ENCODE results near the gene CALN1.

GRCh38 chr7:72078301-72078700, 333.8 kb downstream of the CALN1 start:
- TF ChIP-seq KLF16 (tag by site-specific recombination; IDR thresholded peaks at IDR 0.05) (no peak), TSHZ1 (tag by site-specific recombination; IDR thresholded peaks at IDR 0.05; ENCODE audit: borderline replicate concordance) (no peak), ZNF585B (tag by site-specific recombination; IDR thresholded peaks at IDR 0.05) (no peak), ZNF202 (tag by site-specific recombination; IDR thresholded peaks at IDR 0.05; ENCODE audit: borderline replicate concordance) (no peak), ZNF558 (tag by site-specific recombination; IDR thresholded peaks at IDR 0.05) (no peak), ZNF404 (tag by site-specific recombination; IDR thresholded peaks at IDR 0.05) (no peak), ZNF514 (tag by site-specific recombination; IDR thresholded peaks at IDR 0.05) (no peak), YY1 (tag by site-specific recombination; IDR thresholded peaks at IDR 0.05) (no peak)
- TF ChIP-seq, protein P1, sequence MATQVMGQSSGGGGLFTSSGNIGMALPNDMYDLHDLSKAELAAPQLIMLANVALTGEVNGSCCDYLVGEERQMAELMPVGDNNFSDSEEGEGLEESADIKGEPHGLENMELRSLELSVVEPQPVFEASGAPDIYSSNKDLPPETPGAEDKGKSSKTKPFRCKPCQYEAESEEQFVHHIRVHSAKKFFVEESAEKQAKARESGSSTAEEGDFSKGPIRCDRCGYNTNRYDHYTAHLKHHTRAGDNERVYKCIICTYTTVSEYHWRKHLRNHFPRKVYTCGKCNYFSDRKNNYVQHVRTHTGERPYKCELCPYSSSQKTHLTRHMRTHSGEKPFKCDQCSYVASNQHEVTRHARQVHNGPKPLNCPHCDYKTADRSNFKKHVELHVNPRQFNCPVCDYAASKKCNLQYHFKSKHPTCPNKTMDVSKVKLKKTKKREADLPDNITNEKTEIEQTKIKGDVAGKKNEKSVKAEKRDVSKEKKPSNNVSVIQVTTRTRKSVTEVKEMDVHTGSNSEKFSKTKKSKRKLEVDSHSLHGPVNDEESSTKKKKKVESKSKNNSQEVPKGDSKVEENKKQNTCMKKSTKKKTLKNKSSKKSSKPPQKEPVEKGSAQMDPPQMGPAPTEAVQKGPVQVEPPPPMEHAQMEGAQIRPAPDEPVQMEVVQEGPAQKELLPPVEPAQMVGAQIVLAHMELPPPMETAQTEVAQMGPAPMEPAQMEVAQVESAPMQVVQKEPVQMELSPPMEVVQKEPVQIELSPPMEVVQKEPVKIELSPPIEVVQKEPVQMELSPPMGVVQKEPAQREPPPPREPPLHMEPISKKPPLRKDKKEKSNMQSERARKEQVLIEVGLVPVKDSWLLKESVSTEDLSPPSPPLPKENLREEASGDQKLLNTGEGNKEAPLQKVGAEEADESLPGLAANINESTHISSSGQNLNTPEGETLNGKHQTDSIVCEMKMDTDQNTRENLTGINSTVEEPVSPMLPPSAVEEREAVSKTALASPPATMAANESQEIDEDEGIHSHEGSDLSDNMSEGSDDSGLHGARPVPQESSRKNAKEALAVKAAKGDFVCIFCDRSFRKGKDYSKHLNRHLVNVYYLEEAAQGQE (tag by site-specific recombination; IDR thresholded peaks at IDR 0.05), result no peak
